Measurements from ENCODE around the gene KIAA1671. TPM values are rescaled to one million over a fixed set of nuclear protein-coding genes. Genes with fewer than 3 reads are reported as not detected.

The KIAA1671 gene
- polyA plus RNA-seq, 1 donor from 2014 or later: 3.0 TPM

DNA sequence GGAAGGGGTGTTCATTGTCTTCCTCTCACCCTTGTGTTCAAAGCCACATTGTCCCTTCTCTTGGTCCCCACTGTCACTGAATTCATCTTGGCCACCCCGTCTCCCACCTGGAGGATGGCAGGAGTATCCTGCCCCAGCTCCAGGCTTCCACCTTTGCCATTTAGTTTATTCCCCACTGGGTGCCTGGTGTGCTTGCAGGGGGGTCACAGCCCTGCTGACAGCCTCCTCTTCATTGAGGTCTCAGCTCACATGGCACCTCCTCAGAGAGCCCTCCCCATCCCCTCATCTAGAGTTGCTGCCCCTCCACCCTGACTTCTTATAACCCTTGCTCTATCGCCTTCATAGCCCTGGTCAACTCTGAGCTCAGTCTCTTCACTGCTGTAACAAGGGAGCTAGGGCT is 36.6 kb downstream of the KIAA1671 start:
- Histone ChIP-seq H3K4me3 (ENCODE audit: low read length) (no peak overlapping the region), H3K27me3 (ENCODE audit: insufficient read depth, low read depth, low read length) (no peaks in the 10 kb centered on the region), H4K20me1 (ENCODE audit: insufficient read depth) (no peaks in the 10 kb centered on the region), H3K36me3 (ENCODE audit: insufficient read depth, low read length) (no peaks in the 10 kb centered on the region), H3K79me2 (replicated peaks; ENCODE audit: insufficient read depth, low read length) (no peaks in the 10 kb centered on the region), H3K9me3 (ENCODE audit: low read length) (no peaks in the 10 kb centered on the region), H3K9ac (ENCODE audit: low read length) (no peak overlapping the region), H3K4me2 (ENCODE audit: low read length) (no peak overlapping the region), H3F3A (ENCODE audit: insufficient read depth, low read length, poor library complexity, severe bottlenecking) (no peaks in the 10 kb centered on the region), H3K9me2 (ENCODE audit: insufficient read depth, low read length) (no peaks in the 10 kb centered on the region), H3K27ac (ENCODE audit: low read length) (no peak overlapping the region), H2AFZ (ENCODE audit: low read depth, low read length) (no peak overlapping the region)
- TF ChIP-seq RAD21 (conservative IDR thresholded peaks at IDR 0.05) (no peak), EZH2 (IDR thresholded peaks at IDR 0.05; ENCODE audit: borderline replicate concordance, insufficient read depth, low read length, poor library complexity, severe bottlenecking) (no peak), MXI1 (conservative IDR thresholded peaks at IDR 0.05; ENCODE audit: poor library complexity, severe bottlenecking) (no peak), POLR2AphosphoS5 (IDR thresholded peaks at IDR 0.05) (no peak), EP300 (conservative IDR thresholded peaks at IDR 0.05; ENCODE audit: poor library complexity, severe bottlenecking) (no peak), SMC3 (conservative IDR thresholded peaks at IDR 0.05; ENCODE audit: poor library complexity) (no peak), TAF1 (IDR thresholded peaks at IDR 0.05; ENCODE audit: low read depth) (no peak)
- TF ChIP-seq, protein P1, sequence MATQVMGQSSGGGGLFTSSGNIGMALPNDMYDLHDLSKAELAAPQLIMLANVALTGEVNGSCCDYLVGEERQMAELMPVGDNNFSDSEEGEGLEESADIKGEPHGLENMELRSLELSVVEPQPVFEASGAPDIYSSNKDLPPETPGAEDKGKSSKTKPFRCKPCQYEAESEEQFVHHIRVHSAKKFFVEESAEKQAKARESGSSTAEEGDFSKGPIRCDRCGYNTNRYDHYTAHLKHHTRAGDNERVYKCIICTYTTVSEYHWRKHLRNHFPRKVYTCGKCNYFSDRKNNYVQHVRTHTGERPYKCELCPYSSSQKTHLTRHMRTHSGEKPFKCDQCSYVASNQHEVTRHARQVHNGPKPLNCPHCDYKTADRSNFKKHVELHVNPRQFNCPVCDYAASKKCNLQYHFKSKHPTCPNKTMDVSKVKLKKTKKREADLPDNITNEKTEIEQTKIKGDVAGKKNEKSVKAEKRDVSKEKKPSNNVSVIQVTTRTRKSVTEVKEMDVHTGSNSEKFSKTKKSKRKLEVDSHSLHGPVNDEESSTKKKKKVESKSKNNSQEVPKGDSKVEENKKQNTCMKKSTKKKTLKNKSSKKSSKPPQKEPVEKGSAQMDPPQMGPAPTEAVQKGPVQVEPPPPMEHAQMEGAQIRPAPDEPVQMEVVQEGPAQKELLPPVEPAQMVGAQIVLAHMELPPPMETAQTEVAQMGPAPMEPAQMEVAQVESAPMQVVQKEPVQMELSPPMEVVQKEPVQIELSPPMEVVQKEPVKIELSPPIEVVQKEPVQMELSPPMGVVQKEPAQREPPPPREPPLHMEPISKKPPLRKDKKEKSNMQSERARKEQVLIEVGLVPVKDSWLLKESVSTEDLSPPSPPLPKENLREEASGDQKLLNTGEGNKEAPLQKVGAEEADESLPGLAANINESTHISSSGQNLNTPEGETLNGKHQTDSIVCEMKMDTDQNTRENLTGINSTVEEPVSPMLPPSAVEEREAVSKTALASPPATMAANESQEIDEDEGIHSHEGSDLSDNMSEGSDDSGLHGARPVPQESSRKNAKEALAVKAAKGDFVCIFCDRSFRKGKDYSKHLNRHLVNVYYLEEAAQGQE (IDR thresholded peaks at IDR 0.05; ENCODE audit: borderline replicate concordance): no peak
- TF ChIP-seq, protein P2, sequence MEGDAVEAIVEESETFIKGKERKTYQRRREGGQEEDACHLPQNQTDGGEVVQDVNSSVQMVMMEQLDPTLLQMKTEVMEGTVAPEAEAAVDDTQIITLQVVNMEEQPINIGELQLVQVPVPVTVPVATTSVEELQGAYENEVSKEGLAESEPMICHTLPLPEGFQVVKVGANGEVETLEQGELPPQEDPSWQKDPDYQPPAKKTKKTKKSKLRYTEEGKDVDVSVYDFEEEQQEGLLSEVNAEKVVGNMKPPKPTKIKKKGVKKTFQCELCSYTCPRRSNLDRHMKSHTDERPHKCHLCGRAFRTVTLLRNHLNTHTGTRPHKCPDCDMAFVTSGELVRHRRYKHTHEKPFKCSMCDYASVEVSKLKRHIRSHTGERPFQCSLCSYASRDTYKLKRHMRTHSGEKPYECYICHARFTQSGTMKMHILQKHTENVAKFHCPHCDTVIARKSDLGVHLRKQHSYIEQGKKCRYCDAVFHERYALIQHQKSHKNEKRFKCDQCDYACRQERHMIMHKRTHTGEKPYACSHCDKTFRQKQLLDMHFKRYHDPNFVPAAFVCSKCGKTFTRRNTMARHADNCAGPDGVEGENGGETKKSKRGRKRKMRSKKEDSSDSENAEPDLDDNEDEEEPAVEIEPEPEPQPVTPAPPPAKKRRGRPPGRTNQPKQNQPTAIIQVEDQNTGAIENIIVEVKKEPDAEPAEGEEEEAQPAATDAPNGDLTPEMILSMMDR (IDR thresholded peaks at IDR 0.05; ENCODE audit: poor library complexity, severe bottlenecking): no peak

DNA sequence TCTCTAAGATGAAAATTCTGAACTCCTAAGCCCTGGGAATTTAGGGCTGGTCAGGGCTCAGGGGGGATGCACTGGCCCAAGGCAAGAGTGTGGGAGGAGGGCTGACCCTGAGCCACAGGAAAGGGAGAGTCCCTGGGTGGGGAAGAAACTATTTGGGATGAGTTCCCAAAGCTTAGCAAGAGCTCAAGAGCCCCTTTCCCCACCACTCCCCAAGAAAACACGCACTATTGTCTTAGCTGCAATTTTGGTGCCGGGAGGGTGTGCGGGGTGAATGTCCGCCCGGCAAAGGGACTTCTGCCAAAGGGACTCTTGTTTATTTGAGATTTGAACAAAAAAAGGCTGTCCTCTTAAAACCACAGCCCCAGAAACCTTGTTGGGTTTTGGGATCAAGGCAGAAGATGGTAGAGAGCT is 37.0 kb downstream of the KIAA1671 start:
- no peak overlapping the region for H3K27ac ChIP-seq (ENCODE audit: low read length)
- H3K4me3 ChIP-seq (ENCODE audit: low read length): no peak overlapping the region
- no peaks in the 10 kb centered on the region for H3K79me2 ChIP-seq (replicated peaks; ENCODE audit: insufficient read depth, low read length)
- H3F3A ChIP-seq (ENCODE audit: insufficient read depth, low read length, poor library complexity, severe bottlenecking): no peaks in the 10 kb centered on the region
- H3K9me2 ChIP-seq (ENCODE audit: insufficient read depth, low read length): no peaks in the 10 kb centered on the region
- no peaks in the 10 kb centered on the region for H4K20me1 ChIP-seq (ENCODE audit: insufficient read depth)
- no peak overlapping the region for H3K4me2 ChIP-seq (ENCODE audit: low read length)
- TF ChIP-seq RAD21 (conservative IDR thresholded peaks at IDR 0.05) (no peak), SMC3 (conservative IDR thresholded peaks at IDR 0.05; ENCODE audit: poor library complexity) (no peak), POLR2AphosphoS5 (IDR thresholded peaks at IDR 0.05) (no peak), MXI1 (conservative IDR thresholded peaks at IDR 0.05; ENCODE audit: poor library complexity, severe bottlenecking) (no peak), EZH2 (IDR thresholded peaks at IDR 0.05; ENCODE audit: borderline replicate concordance, insufficient read depth, low read length, poor library complexity, severe bottlenecking) (no peak), EP300 (conservative IDR thresholded peaks at IDR 0.05; ENCODE audit: poor library complexity, severe bottlenecking) (no peak)
- TF ChIP-seq, protein P1 (IDR thresholded peaks at IDR 0.05; ENCODE audit: borderline replicate concordance): no peak
- TF ChIP-seq, protein P2 (IDR thresholded peaks at IDR 0.05; ENCODE audit: poor library complexity, severe bottlenecking): no peak
- no peak overlapping the region for H2AFZ ChIP-seq (ENCODE audit: low read depth, low read length)
- no peaks in the 10 kb centered on the region for H3K36me3 ChIP-seq (ENCODE audit: insufficient read depth, low read length)
- no peaks in the 10 kb centered on the region for H3K27me3 ChIP-seq (ENCODE audit: insufficient read depth, low read depth, low read length)
- no peaks in the 10 kb centered on the region for H3K9me3 ChIP-seq (ENCODE audit: low read length)
- H3K9ac ChIP-seq (ENCODE audit: low read length): no peak overlapping the region
